Osteoblast (primary cell): ENCODE data around the gene MXD3. TPM values are rescaled to one million over a fixed set of nuclear protein-coding genes. Genes with fewer than 3 reads are reported as not detected.

Source experiments
- DNase-seq: peaks from one replicate; pipeline ENCODE4 v3.0.0; 2011; ENCODE audit warnings: low spot score, mixed read lengths; ENCODE audit not compliant: insufficient read length; ENCODE audit errors: missing footprints
- H2AFZ ChIP-seq: 2 replicates; pipeline ENCODE4 v1.6.0; 2011; ENCODE audit warnings: mild to moderate bottlenecking, low read length
- H3K27ac ChIP-seq: 2 replicates; pipeline ENCODE4 v1.5.1; 2011; ENCODE audit warnings: mild to moderate bottlenecking, low read depth, low read length, moderate library complexity
- H3K27me3 ChIP-seq: 2 replicates; pipeline ENCODE4 v1.6.0; 2012; ENCODE audit warnings: mild to moderate bottlenecking, control low read depth, inconsistent platforms, low read length, moderate library complexity; ENCODE audit not compliant: insufficient read depth
- H3K36me3 ChIP-seq: 2 replicates; pipeline ENCODE4 v1.5.1; 2011; ENCODE audit warnings: mild to moderate bottlenecking, low read length, control low read depth, moderate library complexity; ENCODE audit not compliant: insufficient read depth
- H3K4me1 ChIP-seq: 2 replicates; pipeline ENCODE4 v1.5.1; 2011; ENCODE audit warnings: mild to moderate bottlenecking, low read length, control low read depth, moderate library complexity; ENCODE audit not compliant: insufficient read depth
- H3K4me2 ChIP-seq: 2 replicates; pipeline ENCODE4 v1.6.0; 2011; ENCODE audit warnings: mild to moderate bottlenecking, low read length; ENCODE audit not compliant: insufficient read depth
- H3K4me3 ChIP-seq: fragments of 200-600 bp; sonication (generic); 3 replicates; pipeline ENCODE4 v1.5.1; 2012; ENCODE audit warnings: mild to moderate bottlenecking, low read length, inconsistent platforms; ENCODE audit not compliant: insufficient read depth
- H3K79me2 ChIP-seq: 2 replicates; pipeline ENCODE4 v1.6.0; 2012; ENCODE audit warnings: mild to moderate bottlenecking, low read length, control low read depth, inconsistent platforms; ENCODE audit not compliant: insufficient read depth
- H3K9me3 ChIP-seq: 2 replicates; pipeline ENCODE4 v1.5.1; 2011; ENCODE audit warnings: low read depth, low read length, control low read depth
- H4K20me1 ChIP-seq: 2 replicates; pipeline ENCODE4 v1.6.0; 2012; ENCODE audit warnings: mild to moderate bottlenecking, low read length, control low read depth; ENCODE audit not compliant: insufficient read depth
- total RNA-seq: library from RNA; depleted of rRNA; stranded (reverse); fragments of >200 nt; gene quantifications from 2 replicates; pipeline ENCODE4 v1.2.3, GENCODE V29; 2012
- TF ChIP-seq, protein P1 (sequence below): IDR thresholded peaks from 2 replicates; pipeline ENCODE4 v1.5.1; 2011; ENCODE audit warnings: mild to moderate bottlenecking, low read depth, low read length, moderate library complexity; ENCODE audit errors: extremely low read depth

MXD3 gene
- total RNA-seq, 1 donor: 3.3 TPM

GRCh38 chr5:177288191-177288590, 23.5 kb downstream of the MXD3 start:
- Histone ChIP-seq H3K4me1 (no peaks in the 10 kb centered on the region), H3K27me3 (no peaks in the 10 kb centered on the region), H3K79me2 (no peaks in the 10 kb centered on the region), H3K4me2 (no peak overlapping the region), H3K27ac (no peak overlapping the region), H3K9me3 (no peaks in the 10 kb centered on the region), H3K36me3 (peaks cover 65% of the 10 kb centered on the region), H2AFZ (no peak overlapping the region), H3K4me3 (no peak overlapping the region), H4K20me1 (no peaks in the 10 kb centered on the region)
- DNase-seq: no peak
- TF ChIP-seq, protein P1, sequence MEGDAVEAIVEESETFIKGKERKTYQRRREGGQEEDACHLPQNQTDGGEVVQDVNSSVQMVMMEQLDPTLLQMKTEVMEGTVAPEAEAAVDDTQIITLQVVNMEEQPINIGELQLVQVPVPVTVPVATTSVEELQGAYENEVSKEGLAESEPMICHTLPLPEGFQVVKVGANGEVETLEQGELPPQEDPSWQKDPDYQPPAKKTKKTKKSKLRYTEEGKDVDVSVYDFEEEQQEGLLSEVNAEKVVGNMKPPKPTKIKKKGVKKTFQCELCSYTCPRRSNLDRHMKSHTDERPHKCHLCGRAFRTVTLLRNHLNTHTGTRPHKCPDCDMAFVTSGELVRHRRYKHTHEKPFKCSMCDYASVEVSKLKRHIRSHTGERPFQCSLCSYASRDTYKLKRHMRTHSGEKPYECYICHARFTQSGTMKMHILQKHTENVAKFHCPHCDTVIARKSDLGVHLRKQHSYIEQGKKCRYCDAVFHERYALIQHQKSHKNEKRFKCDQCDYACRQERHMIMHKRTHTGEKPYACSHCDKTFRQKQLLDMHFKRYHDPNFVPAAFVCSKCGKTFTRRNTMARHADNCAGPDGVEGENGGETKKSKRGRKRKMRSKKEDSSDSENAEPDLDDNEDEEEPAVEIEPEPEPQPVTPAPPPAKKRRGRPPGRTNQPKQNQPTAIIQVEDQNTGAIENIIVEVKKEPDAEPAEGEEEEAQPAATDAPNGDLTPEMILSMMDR: no peak

DNA sequence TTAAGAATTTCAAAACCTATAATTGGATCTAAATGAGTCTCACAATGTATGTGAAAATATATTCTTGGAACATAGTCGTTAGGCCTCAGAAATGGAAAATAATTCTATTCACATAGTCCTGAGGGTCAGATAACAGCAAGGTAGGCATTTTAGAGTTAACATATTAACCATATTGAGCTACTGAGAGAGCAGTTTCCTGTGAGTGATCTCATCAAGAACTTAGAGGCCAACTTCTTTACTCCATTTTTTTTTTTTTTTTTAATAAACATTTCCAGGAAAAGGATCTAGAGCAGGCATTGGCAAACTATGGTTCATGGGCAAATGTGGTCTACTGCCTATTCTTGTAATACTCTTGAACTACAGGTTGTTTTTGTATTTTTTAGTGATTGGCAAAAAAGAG, 34.8 kb downstream of the MXD3 start:
- no peaks in the 10 kb centered on the region for H4K20me1 ChIP-seq
- H3K79me2 ChIP-seq: peaks cover 5% of the 10 kb centered on the region
- no peak overlapping the region for H2AFZ ChIP-seq
- no peak overlapping the region for H3K27ac ChIP-seq
- no peak for DNase-seq
- no peak overlapping the region for H3K4me3 ChIP-seq
- TF ChIP-seq, protein P1: no peak
- no peaks in the 10 kb centered on the region for H3K9me3 ChIP-seq
- no peaks in the 10 kb centered on the region for H3K4me1 ChIP-seq
- H3K27me3 ChIP-seq: no peaks in the 10 kb centered on the region
- H3K4me2 ChIP-seq: no peak overlapping the region
- H3K36me3 ChIP-seq: peaks cover 71% of the 10 kb centered on the region

- Histone ChIP-seq H3K4me3 (no peak overlapping the region), H3K27me3 (no peaks in the 10 kb centered on the region), H3K9me3 (no peaks in the 10 kb centered on the region), H3K4me2 (no peak overlapping the region), H3K79me2 (peaks cover 10% of the 10 kb centered on the region), H4K20me1 (no peaks in the 10 kb centered on the region), H2AFZ (no peak overlapping the region), H3K36me3 (peaks cover 68% of the 10 kb centered on the region), H3K4me1 (peaks cover 1% of the 10 kb centered on the region), H3K27ac (no peak overlapping the region)
- TF ChIP-seq, protein P1: no peak
- DNase-seq: no peak
Measured at GRCh38 chr5:177275883-177276282, 35.8 kb downstream of the MXD3 start.

DNA sequence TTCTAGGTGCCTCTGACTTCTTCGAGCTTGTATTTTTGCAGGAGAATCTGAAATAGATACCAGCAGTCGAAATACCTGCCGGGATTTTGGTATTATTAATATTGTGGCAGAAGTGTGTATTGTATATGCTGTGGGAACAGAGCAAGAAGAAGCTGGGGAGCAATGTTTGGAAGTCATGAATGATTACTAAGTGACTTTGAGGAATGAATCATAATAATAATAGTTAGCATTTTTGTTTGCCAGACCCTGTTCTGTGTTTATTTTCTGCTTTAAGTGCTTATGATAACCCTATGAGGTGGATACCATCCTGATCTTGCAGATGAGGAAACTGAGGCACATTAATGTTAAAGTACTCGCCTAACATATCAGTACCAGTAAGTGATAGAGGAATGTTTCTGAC, 40.6 kb downstream of the MXD3 start:
- Histone ChIP-seq H3K27me3 (no peaks in the 10 kb centered on the region), H3K4me2 (no peak overlapping the region), H3K79me2 (peaks cover 16% of the 10 kb centered on the region), H3K27ac (no peak overlapping the region), H4K20me1 (peaks cover 4% of the 10 kb centered on the region), H3K4me1 (peaks cover 8% of the 10 kb centered on the region), H2AFZ (no peak overlapping the region), H3K36me3 (peaks cover 72% of the 10 kb centered on the region), H3K4me3 (no peak overlapping the region), H3K9me3 (no peaks in the 10 kb centered on the region)
- DNase-seq: peak; percentile 73
- TF ChIP-seq, protein P1: no peak
